Ishikawa (cell line): Measurements from ENCODE around the gene ZFAND3.

ENCODE experiments used
- FOXM1 ChIP-seq: IDR thresholded peaks from 2 replicates; pipeline ENCODE4 v1.6.1; 2012; ENCODE audit warnings: low read depth, borderline replicate concordance
- MAX ChIP-seq: IDR thresholded peaks from 2 replicates; pipeline ENCODE4 v1.6.1; 2012
- NFIC ChIP-seq: IDR thresholded peaks from 2 replicates; pipeline ENCODE4 v1.6.1; 2012
- TCF12 ChIP-seq: IDR thresholded peaks from 2 replicates; pipeline ENCODE4 v1.6.1; 2012; ENCODE audit warnings: low read depth
- ZBTB7A ChIP-seq: IDR thresholded peaks from 2 replicates; pipeline ENCODE4 v1.6.1; 2012; ENCODE audit warnings: low read depth
- TF ChIP-seq, protein P1 (sequence below): IDR thresholded peaks from 2 replicates; pipeline ENCODE4 v1.6.1; 2012; ENCODE audit warnings: low read depth, mild to moderate bottlenecking
- TF ChIP-seq, protein P2 (sequence below): IDR thresholded peaks from 2 replicates; pipeline ENCODE4 v1.6.1; 2012

DNA sequence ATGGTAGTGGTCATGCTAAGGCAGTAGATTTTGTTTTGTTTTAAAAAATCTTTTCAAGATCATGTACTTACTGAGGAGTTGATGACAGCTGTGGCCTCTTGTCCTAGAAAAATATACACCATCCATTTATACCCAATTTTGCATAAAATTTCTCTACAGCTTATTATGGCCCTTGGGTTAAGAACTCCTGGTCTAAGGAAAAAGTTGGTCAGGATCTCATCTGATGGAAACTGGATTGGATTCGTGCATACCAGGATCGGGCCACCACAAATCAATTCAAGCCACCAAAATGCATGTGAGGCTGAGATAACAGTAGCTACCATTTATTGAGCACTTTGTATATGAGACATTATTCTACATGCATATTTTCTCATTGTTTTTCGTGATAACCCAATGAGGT, 244.4 kb downstream of the ZFAND3 start:
- TF ChIP-seq, protein P1, sequence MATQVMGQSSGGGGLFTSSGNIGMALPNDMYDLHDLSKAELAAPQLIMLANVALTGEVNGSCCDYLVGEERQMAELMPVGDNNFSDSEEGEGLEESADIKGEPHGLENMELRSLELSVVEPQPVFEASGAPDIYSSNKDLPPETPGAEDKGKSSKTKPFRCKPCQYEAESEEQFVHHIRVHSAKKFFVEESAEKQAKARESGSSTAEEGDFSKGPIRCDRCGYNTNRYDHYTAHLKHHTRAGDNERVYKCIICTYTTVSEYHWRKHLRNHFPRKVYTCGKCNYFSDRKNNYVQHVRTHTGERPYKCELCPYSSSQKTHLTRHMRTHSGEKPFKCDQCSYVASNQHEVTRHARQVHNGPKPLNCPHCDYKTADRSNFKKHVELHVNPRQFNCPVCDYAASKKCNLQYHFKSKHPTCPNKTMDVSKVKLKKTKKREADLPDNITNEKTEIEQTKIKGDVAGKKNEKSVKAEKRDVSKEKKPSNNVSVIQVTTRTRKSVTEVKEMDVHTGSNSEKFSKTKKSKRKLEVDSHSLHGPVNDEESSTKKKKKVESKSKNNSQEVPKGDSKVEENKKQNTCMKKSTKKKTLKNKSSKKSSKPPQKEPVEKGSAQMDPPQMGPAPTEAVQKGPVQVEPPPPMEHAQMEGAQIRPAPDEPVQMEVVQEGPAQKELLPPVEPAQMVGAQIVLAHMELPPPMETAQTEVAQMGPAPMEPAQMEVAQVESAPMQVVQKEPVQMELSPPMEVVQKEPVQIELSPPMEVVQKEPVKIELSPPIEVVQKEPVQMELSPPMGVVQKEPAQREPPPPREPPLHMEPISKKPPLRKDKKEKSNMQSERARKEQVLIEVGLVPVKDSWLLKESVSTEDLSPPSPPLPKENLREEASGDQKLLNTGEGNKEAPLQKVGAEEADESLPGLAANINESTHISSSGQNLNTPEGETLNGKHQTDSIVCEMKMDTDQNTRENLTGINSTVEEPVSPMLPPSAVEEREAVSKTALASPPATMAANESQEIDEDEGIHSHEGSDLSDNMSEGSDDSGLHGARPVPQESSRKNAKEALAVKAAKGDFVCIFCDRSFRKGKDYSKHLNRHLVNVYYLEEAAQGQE, result no peak
- TF ChIP-seq MAX (no peak), FOXM1 (no peak), ZBTB7A (no peak), TCF12 (no peak), NFIC (no peak)
- TF ChIP-seq, protein P2, sequence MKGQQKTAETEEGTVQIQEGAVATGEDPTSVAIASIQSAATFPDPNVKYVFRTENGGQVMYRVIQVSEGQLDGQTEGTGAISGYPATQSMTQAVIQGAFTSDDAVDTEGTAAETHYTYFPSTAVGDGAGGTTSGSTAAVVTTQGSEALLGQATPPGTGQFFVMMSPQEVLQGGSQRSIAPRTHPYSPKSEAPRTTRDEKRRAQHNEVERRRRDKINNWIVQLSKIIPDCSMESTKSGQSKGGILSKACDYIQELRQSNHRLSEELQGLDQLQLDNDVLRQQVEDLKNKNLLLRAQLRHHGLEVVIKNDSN, result no peak
